Central memory CD8-positive, alpha-beta T cell (primary cell): Measurements from ENCODE around the gene ZBTB16.

Experiments used
- ATAC-seq: fragments of 150-1000 bp; cut with Tn5 transposase; replicated peaks from 2 replicates; pipeline ENCODE4 v1.10.0; 2022; ENCODE audit warnings: mild to moderate bottlenecking, moderate FRiP score, moderate number of reproducible peaks; ENCODE audit not compliant: poor library complexity, severe bottlenecking; ENCODE audit errors: extremely low read depth
- DNase-seq, 2 donors: peaks; one replicate each; pipeline ENCODE4 v3.0.0; 2021; ENCODE audit warnings: low spot score in 2 of 2
- H3K27ac Mint-ChIP-seq: one replicate; pipeline ENCODE4 v1.8.0; 2022; ENCODE audit warnings: low read depth, mild to moderate bottlenecking, moderate library complexity, mixed read lengths
- H3K27me3 Mint-ChIP-seq: one replicate; pipeline ENCODE4 v1.8.0; 2022; ENCODE audit warnings: mixed read lengths
- H3K36me3 Mint-ChIP-seq: one replicate; pipeline ENCODE4 v1.8.0; 2022; ENCODE audit warnings: mild to moderate bottlenecking, moderate library complexity, mixed read lengths; ENCODE audit not compliant: insufficient read depth
- H3K4me1 Mint-ChIP-seq: one replicate; pipeline ENCODE4 v1.8.0; 2022; ENCODE audit warnings: mixed read lengths
- H3K4me3 Mint-ChIP-seq: one replicate; pipeline ENCODE4 v1.8.0; 2022; ENCODE audit warnings: mild to moderate bottlenecking, moderate library complexity, mixed read lengths
- H3K9me3 Mint-ChIP-seq: one replicate; pipeline ENCODE4 v1.8.0; 2022; ENCODE audit warnings: mixed read lengths

The ZBTB16 gene

DNA sequence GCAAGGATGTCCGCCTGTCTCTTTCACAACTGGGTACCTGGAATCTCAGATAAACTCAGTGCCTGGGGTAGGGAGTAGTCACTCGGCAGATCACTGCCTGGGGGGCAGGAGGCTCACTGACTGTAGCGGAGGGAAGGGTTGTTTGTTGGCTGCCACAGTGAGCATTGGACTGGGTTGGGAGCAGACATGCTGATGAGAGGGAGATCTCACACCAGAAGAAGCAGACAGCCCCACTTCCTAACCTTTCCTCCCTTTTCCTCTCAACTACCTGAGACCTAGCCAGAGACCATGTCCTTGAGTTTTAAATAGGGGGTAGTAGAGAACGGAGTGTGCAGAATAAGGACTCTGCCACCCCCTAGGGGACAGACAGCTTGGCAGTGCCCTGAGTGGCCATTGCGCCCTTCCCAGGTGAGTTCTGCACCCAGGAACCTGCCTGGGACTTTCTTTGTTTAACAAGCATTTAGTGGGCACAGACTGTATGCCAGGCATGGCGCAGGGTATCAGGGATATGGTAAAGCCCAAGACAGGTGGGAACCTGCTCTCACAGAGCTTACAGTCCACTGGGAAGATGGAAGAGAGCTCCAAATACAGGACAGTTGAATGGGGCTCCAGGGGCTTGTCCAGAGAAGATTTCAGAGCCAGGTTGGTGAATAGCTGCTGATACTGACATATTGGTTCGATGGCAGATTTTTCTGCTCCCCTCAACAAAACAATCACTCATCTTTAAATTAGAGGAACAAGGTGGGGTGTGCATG lies 121.0 kb downstream of the ZBTB16 start:
- Mint-ChIP-seq H3K4me1 (peaks cover 47% of the 10 kb centered on the region), H3K36me3 (peaks cover 4% of the 10 kb centered on the region), H3K27ac (peak overlapping the region; percentile 69), H3K27me3 (no peaks in the 10 kb centered on the region), H3K9me3 (no peaks in the 10 kb centered on the region), H3K4me3 (no peak overlapping the region)
- no peak for ATAC-seq
- DNase-seq: no peak

DNA sequence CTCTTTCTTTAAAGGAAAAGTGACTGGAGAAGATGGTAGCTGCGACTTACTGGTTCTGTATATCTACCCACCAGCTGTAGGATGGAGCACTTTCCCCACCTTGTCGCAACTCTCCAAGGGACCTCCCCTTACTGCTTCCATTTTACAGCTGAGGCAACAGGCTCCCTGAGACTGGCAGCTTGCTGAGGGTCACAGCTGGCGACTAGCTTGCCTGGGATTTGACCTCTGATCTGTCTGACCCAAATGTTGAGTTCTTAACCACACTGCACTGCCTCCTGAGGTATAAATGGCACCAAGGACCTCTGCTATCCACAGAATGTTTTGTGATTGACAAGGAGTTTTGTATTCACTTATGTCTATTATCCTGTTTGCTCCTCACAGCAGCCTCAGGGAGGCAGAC lies 121.7 kb downstream of the ZBTB16 start:
- ATAC-seq (no peak), DNase-seq (no peak)
- no peaks in the 10 kb centered on the region for H3K9me3 Mint-ChIP-seq
- H3K27ac Mint-ChIP-seq: no peak overlapping the region
- no peaks in the 10 kb centered on the region for H3K27me3 Mint-ChIP-seq
- peaks cover 4% of the 10 kb centered on the region for H3K36me3 Mint-ChIP-seq
- H3K4me3 Mint-ChIP-seq: no peak overlapping the region
- peaks cover 42% of the 10 kb centered on the region for H3K4me1 Mint-ChIP-seq

DNA sequence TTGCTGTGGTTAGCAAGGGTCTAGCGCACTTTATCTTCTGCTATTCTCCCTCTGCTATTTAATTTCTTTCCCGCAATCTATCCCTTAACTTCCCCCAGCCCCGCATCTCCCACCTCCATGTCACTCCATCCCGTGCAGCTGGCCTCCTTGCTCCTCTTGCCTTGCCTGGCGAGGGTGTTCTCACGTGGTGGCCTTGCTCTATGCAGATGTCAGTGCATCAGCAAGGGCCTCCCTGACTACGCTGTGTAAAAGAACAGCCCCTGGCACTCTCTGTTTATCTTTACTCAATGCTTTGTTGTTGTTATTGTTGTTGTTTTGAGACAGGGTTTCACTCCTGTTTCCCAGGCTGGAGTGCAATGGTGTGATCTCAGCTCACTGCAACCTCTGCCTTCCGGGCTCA lies 122.2 kb downstream of the ZBTB16 start:
- H3K27ac Mint-ChIP-seq: no peak overlapping the region
- ATAC-seq: no peak
- DNase-seq: no peak
- H3K9me3 Mint-ChIP-seq: no peaks in the 10 kb centered on the region
- H3K4me1 Mint-ChIP-seq: peaks cover 45% of the 10 kb centered on the region
- peaks cover 3% of the 10 kb centered on the region for H3K36me3 Mint-ChIP-seq
- H3K4me3 Mint-ChIP-seq: no peak overlapping the region
- no peaks in the 10 kb centered on the region for H3K27me3 Mint-ChIP-seq

- no peak for ATAC-seq
- no peaks in the 10 kb centered on the region for H3K27me3 Mint-ChIP-seq
- H3K9me3 Mint-ChIP-seq: no peaks in the 10 kb centered on the region
- peak overlapping the region; percentile 14 for H3K4me3 Mint-ChIP-seq
- peaks cover 48% of the 10 kb centered on the region for H3K4me1 Mint-ChIP-seq
- DNase-seq: no peak
- H3K27ac Mint-ChIP-seq: peak overlapping the region; percentile 47
- peaks cover 2% of the 10 kb centered on the region for H3K36me3 Mint-ChIP-seq
Observed at GRCh38 chr11:114182471-114183043, 123.0 kb downstream of the ZBTB16 start.

DNA sequence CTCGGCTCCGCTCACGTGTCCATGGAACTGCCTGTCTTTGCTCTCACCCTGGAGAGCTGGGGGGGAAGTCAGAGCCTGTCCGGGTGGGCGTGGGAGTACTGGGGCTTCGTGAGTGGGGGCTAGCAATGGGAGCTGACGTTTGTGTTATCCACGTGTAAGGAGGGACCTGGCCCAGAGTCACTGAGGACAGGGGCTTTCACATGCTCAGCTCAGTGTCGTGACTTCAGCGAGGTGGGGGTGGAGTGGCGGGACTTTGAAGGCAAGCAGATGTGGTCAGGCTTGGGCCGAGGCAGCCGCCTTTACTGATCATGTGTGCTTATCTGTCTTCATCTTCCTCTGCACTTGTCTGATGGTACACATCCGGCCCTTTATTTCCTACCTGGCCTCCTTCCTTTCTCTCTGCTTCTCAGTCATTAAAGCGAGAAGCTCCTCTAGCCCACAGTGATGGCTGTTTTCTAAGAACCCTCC lies 123.6 kb downstream of the ZBTB16 start:
- peak; percentile 88 for ATAC-seq
- no peaks in the 10 kb centered on the region for H3K9me3 Mint-ChIP-seq
- peak; percentile 37 to 53 for DNase-seq
- H3K27ac Mint-ChIP-seq: peak overlapping the region; percentile 47
- peak overlapping the region; percentile 14 for H3K4me3 Mint-ChIP-seq
- H3K36me3 Mint-ChIP-seq: peaks cover 2% of the 10 kb centered on the region
- no peaks in the 10 kb centered on the region for H3K27me3 Mint-ChIP-seq
- H3K4me1 Mint-ChIP-seq: peaks cover 48% of the 10 kb centered on the region

- peaks cover 2% of the 10 kb centered on the region for H3K36me3 Mint-ChIP-seq
- no peak overlapping the region for H3K4me3 Mint-ChIP-seq
- H3K27me3 Mint-ChIP-seq: no peaks in the 10 kb centered on the region
- no peak for ATAC-seq
- DNase-seq: no peak
- no peak overlapping the region for H3K27ac Mint-ChIP-seq
- peaks cover 44% of the 10 kb centered on the region for H3K4me1 Mint-ChIP-seq
- no peaks in the 10 kb centered on the region for H3K9me3 Mint-ChIP-seq
Observed at GRCh38 chr11:114185436-114185835, 125.9 kb downstream of the ZBTB16 start.

DNA sequence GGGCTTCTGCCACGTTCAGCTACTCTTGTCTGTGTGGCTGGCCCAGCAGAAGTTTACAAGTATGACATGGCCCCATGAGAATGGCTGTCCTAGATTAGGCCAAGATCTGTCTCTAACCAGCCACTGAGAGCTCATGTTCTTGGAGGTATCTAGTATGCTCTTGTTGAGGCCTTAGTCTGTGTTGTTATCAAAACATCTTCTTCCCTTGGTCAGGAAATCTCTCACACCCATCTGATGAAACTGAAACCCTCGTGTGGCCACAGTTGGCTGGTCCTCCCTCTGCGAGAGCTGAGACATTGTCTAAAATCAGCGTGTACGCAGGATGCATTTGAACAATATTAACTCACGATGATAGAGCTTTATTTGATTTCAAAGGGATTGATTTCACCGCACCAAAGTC lies 127.7 kb downstream of the ZBTB16 start:
- Mint-ChIP-seq H3K27ac (no peak overlapping the region), H3K27me3 (no peaks in the 10 kb centered on the region), H3K4me3 (no peak overlapping the region), H3K36me3 (peaks cover 2% of the 10 kb centered on the region), H3K4me1 (peaks cover 31% of the 10 kb centered on the region), H3K9me3 (peaks cover 5% of the 10 kb centered on the region)
- ATAC-seq (no peak), DNase-seq (no peak)

DNA sequence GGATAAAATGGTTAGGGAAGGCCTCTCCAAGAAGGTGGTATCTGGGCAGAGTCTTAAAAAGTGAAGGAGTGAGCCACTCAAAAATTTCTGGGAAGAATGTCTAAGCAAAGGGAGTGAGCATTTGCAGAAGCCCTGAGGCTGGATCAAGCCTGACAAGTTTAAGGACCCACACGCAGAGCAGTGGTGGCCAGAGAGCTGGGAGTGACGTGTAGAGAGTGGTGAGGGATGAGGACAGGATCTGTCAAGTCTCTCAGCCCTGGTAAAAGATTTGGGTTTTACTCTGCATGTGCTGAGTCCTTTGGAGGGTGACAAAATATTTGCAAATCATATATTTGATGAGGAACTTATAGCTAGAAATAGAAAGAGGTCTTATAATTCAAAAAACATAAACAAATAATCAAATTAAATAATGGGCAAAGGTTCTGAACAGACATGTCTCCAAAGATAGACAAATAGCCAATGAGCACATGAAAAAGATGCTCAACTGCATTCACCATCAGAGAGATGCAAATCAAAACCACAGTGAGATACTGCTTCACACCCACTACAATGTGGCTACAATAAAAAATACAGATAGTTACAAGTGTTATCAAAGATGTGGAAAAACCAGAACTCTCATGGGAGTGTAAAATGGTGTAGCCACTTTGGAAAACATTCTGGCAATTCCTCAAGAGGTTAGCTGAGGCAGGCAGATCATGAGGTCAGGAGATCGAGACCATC lies 129.5 kb downstream of the ZBTB16 start:
- Mint-ChIP-seq H3K27me3 (no peaks in the 10 kb centered on the region), H3K27ac (no peak overlapping the region), H3K4me3 (no peak overlapping the region), H3K4me1 (peaks cover 17% of the 10 kb centered on the region), H3K36me3 (peaks cover 2% of the 10 kb centered on the region), H3K9me3 (peaks cover 5% of the 10 kb centered on the region)
- DNase-seq (no peak), ATAC-seq (no peak)

DNA sequence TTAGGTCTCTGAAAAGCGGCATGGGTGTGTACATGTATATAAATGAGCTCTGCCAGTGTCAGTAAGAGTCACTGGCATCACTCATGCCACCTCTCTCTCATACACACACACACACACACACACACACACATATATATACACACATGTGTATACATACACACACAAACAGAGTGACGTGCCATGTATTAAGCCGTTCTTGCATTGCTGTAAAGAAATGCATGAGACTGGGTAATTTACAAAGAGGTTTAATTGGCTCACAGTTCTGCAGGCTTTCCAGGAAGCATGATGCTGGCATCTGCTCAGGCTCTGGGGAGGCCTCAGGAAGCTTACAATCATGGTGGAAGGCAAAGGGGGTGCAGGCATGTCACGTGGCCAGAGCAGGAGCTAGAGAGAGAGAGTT lies 131.1 kb downstream of the ZBTB16 start:
- ATAC-seq (no peak), DNase-seq (no peak)
- Mint-ChIP-seq H3K4me1 (peaks cover 17% of the 10 kb centered on the region), H3K4me3 (no peak overlapping the region), H3K36me3 (peaks cover 2% of the 10 kb centered on the region), H3K27me3 (no peaks in the 10 kb centered on the region), H3K9me3 (peaks cover 5% of the 10 kb centered on the region), H3K27ac (no peak overlapping the region)

GRCh38 chr11:114191893-114192292 lies 132.4 kb downstream of the ZBTB16 start:
- H3K9me3 Mint-ChIP-seq: peaks cover 5% of the 10 kb centered on the region
- H3K36me3 Mint-ChIP-seq: peaks cover 2% of the 10 kb centered on the region
- H3K4me3 Mint-ChIP-seq: no peak overlapping the region
- no peak overlapping the region for H3K27ac Mint-ChIP-seq
- DNase-seq (no peak), ATAC-seq (no peak)
- peaks cover 13% of the 10 kb centered on the region for H3K4me1 Mint-ChIP-seq
- H3K27me3 Mint-ChIP-seq: no peaks in the 10 kb centered on the region

- H3K4me1 Mint-ChIP-seq: peaks cover 11% of the 10 kb centered on the region
- no peak for ATAC-seq
Observed at GRCh38 chr11:114192841-114193389, 133.4 kb downstream of the ZBTB16 start.

DNA sequence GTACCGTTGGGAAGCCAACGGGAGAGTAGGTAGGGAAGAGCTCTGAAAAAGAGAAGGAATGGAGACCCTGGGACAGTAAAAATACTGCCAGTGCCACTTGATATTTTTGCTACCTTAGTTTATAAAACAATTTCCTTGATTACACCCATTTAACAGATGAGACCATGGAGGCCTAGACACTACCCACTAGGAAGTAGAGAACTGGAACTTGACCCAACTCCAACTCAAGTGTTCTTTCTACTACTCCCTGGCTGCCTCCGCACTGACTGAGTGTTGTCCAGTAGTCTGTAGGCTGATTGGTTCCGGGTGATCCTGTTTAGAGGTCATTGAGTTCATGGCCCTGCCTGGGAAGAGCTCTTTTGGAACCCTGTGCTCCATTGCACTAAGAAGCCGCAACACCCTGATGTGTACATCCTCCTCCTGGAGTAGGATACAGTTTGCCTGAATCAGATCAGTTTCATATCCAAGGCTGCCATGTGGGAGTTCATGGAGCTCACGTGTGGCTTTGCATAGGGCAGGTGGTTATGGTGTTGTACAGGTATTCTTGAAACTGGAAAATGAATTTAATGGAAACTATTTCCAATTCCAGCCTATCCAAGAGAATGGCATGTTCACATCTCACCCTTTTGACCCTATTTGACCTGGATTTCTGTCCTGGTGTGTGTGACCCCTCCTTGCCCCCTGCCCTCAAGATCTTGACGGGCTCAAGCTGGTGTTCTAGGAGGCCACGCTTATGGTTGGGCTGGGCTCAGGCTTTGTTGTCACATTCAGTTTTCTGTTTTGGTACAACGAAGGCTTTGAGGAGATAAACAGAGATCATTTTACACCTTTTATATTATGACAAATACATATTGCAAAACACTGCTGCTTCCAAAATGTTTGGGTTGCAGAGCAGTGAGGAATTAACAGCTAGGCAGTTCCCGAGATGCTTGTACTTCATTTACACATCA lies 134.5 kb downstream of the ZBTB16 start:
- ATAC-seq: no peak
- Mint-ChIP-seq H3K27me3 (no peaks in the 10 kb centered on the region), H3K4me3 (no peak overlapping the region), H3K9me3 (peaks cover 5% of the 10 kb centered on the region), H3K27ac (no peak overlapping the region), H3K4me1 (peaks cover 4% of the 10 kb centered on the region), H3K36me3 (peaks cover 4% of the 10 kb centered on the region)
- DNase-seq: no peak

More at GRCh38 chr11:114192841-114193389, 133.4 kb downstream of the ZBTB16 start:
- no peak overlapping the region for H3K4me3 Mint-ChIP-seq
- H3K27me3 Mint-ChIP-seq: no peaks in the 10 kb centered on the region
- H3K27ac Mint-ChIP-seq: no peak overlapping the region
- DNase-seq: no peak
- peaks cover 4% of the 10 kb centered on the region for H3K36me3 Mint-ChIP-seq
- H3K9me3 Mint-ChIP-seq: peaks cover 5% of the 10 kb centered on the region
